Prostate gland (tissue), 2 donors: ENCODE data around the gene CD2AP.

Source experiments
- POLR2AphosphoS5 ChIP-seq: sonication (generic); formaldehyde crosslinking; IDR thresholded peaks from one replicate; pipeline ENCODE4 v1.6.1; 2017; ENCODE audit warnings: antibody characterized with exemption
- TF ChIP-seq, protein P1 (sequence below), 4 experiments: fragments of 200-600 bp in 2 of 4; fragments of 450-650 bp in 2 of 4; sonication (generic) in 2 of 4; IDR thresholded peaks; 1 replicate in 3 of 4; 2 replicates in 1 of 4; pipeline ENCODE4 v1.5.1; 2016 to 2019; ENCODE audit warnings: antibody characterized with exemption in 4 of 4, mild to moderate bottlenecking in 2 of 4, moderate library complexity in 2 of 4

DNA sequence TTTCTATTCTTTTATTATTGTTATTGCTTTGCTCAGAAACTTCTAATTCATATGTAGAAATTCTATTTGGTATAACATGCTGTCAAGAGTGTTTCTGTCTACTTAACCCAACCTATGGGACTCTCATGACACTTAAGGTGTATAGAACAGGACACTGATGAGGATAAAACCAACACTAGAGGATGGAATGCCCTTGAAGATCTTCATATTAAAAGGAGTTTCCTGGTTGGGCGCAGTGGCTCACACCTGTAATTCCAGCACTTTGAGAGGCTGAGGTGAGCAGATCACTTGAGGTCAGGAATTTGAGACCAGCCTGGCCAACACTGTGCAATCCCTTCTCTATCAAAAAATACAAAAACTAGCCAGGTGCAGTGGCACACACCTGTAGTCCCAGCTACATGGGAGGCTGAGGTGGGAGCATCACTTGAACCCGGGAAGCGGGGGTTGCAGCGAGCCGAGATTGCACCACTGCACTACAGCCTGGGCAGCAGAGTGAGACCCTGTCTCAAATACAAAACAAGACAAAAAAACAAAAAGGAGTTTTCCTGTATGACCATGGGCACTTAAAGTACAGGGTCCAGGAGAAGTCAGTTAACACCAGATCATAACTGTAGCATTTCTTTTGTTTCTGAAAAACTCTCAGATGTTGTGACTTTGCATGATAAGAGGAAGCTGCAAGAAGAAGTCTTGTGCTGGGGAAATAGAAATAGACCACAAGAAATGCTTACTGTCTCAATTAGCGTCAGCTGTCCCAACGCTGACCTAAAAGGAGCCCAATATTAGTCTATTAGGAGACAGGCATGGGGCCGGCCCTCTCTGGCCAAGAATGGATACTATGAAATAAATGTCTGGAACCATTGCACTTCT is 38.9 kb upstream of the CD2AP start:
- TF ChIP-seq, protein P1, sequence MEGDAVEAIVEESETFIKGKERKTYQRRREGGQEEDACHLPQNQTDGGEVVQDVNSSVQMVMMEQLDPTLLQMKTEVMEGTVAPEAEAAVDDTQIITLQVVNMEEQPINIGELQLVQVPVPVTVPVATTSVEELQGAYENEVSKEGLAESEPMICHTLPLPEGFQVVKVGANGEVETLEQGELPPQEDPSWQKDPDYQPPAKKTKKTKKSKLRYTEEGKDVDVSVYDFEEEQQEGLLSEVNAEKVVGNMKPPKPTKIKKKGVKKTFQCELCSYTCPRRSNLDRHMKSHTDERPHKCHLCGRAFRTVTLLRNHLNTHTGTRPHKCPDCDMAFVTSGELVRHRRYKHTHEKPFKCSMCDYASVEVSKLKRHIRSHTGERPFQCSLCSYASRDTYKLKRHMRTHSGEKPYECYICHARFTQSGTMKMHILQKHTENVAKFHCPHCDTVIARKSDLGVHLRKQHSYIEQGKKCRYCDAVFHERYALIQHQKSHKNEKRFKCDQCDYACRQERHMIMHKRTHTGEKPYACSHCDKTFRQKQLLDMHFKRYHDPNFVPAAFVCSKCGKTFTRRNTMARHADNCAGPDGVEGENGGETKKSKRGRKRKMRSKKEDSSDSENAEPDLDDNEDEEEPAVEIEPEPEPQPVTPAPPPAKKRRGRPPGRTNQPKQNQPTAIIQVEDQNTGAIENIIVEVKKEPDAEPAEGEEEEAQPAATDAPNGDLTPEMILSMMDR (IDR thresholded peaks at IDR 0.05), result no peak
- TF ChIP-seq POLR2AphosphoS5, result no peak
